DMS153 treated with DMSO at 0.1 percent for 48 hours (cell line): ENCODE data around the gene OR51B4.
"Not testable (repeated sequence)": the region's sequence is repeated elsewhere in the genome, so short reads cannot be mapped to it uniquely, and the experiment has no call there.

Source experiments
- DNase-seq: peaks from one replicate; lab custom pipeline; 2025; ENCODE audit not compliant: unreplicated experiment; lab: John Stamatoyannopoulos, UW

OR51B4 gene

DNA sequence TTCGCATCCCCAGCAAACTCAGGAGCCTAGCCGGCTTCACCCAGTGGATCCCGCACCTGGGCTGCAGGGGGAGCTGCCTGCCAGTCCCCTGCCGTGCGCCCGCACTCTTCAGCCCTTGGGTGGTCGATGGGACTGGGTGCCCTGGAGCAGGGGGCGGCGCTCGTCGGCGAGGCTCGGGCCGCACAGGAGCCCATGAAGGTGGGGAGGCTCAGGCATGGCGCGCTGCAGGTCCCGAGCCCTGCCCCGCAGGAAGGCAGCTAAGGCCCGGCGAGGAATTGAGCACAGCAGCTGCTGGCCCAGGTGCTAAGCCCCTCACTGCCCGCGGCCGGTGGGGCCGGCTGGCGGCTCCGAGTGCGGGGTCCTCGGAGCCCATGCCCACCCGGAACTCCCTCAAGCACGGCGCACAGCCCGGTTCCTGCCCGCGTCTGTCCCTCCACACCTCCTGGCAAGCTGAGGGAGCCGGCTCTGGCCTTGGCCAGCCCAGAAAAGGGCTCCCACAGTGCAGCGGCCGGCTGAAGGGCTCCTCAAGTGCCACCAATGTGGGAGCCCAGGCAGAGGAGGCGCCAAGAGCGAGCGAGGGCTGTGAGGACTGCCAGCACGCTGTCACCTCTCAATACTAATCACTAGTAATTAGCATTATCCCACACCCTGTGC is 7.3 kb downstream of the OR51B4 start:
- DNase-seq = not testable (repeated sequence)

DNA sequence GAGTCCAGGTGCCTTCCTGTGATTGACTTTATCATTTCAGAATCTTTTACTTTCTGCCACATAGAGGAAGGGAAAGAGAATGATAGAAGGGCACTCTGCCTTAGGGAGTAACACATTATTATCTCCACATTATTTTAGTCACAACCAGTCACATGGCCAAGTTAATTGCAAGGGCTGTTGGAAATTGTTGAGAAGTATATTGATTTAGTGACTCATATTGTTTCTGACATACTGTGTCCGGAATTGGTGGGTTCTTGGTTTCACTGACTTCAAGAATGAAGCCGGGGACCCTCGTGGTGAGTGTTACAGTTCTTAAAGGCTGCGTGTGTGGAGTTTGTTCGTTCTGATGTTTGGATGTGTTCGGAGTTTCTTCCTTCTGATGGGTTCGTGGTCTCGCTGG is 8.7 kb downstream of the OR51B4 start:
- no peak for DNase-seq

DNA sequence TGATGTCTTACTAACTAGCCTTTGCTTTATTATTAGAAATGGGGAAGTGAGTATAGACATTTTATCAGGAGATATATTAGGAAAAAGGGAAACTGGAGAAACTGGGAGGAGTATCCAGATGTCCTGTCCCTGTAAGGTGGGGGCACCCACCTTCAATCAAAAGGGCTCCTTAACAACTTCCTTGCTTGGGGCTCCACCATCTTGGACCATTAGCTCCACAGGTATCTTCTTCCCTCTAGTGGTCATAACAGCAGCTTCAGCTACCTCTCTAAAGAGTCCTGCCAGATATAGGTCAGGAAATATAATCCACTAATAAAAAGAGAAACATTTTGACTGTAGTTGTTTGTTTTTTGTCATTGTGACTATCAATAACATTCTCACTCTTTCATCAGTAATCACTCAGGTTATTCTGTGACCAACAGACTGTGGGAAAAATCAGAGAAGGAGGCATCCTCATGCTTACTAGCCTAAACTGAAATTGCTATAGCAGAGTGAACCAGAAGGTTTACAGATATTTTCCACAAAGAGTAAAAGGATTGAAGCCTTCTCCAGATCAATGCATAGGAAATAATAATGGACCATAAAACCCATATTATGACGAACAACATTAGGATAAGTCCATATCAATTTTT is 10.4 kb downstream of the OR51B4 start:
- DNase-seq = no peak

DNA sequence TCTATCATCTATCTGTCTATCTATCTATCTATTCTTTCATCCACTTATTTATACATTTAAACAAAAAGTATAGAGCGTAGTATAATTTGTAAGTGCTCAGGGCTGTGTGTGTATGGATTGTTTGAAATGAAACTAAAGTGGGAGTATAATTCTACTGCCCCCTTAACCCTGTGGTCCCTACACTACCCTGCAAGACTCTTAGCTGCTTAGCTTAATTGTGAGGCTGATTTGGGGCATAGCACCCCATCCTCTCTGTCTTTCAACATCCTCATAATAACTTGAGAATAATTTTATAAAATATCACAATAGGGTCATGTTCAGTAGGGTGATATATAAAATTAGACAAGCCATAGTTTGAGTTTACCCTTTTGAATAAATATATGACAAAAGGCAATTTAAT is 11.6 kb downstream of the OR51B4 start:
- DNase-seq = no peak

DNA sequence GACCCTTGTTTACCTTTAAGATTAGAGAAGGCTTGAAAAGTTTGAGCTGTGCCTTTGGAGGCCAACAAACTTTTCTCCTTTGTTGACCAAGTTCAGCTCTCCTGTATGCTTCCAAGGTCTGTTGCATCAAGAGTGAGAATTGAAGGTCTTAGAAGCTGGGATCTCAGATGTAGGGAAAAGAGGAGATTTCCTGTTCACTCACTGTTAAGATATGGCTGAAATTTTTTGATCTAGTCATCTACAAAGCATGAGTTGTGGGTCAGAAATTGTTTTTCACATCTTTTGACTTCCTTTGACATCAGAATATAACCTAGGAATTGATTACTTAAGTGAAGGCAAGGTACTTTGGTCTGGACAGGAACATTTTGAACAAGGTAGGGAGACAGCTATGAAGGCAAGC is 12.1 kb downstream of the OR51B4 start:
- DNase-seq = no peak

DNA sequence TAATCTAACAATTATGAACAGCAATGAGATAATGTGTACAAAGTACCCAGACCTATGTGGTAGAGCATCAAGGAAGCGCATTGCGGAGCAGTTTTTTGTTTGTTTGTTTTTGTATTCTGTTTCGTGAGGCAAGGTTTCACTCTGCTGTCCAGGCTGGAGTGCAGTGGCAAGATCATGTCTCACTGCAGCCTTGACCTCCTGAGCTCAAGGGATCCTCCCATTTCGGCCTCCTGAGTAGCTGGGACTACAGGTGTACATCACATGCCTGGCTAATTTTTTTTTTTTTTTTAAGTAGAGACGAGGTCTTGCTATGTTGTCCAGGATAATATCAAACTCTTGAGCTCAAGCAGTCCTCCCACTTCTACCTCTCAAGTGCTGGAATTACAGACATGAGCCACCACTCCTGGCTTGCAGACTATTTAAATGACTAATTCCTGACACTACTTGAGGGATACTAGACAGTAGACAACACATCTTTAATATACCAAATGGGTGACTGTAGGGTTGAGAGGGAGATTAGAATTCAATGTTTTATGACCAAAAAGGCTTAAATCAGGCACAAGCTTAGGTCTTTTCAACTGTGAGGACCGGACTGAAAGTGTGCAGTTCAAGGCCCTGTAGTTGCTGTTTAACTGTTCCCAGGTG is 12.7 kb downstream of the OR51B4 start:
- DNase-seq = no peak

DNA sequence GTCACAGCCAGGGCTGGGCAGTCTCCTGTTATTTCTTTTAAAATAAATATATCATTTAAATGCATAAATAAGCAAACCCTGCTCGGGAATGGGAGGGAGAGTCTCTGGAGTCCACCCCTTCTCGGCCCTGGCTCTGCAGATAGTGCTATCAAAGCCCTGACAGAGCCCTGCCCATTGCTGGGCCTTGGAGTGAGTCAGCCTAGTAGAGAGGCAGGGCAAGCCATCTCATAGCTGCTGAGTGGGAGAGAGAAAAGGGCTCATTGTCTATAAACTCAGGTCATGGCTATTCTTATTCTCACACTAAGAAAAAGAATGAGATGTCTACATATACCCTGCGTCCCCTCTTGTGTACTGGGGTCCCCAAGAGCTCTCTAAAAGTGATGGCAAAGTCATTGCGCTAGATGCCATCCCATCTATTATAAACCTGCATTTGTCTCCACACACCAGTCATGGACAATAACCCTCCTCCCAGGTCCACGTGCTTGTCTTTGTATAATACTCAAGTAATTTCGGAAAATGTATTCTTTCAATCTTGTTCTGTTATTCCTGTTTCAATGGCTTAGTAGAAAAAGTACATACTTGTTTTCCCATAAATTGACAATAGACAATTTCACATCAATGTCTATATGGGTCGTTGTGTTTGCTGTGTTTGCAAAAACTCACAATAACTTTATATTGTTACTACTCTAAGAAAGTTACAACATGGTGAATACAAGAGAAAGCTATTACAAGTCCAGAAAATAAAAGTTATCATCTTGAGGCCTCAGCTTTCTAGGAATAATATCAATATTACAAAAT is 13.4 kb downstream of the OR51B4 start:
- no peak for DNase-seq

DNA sequence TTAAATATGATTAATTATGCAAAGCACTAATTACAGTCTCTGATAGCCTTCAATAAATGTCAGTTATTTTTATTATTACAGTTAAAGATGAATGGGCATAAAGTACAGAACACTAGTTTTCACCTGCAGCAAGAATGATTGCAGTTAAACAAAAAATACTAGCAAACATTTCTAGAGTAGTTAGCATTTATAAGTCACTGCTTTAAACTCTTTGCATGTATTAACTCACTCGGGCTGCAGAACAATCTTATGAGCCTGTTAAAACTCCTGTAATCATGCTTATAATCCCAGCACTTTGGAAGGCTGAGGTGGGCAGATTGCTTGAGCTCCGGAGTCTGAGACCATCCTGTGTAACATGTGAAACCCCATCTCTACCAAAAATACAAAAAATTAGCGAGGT is 14.8 kb downstream of the OR51B4 start:
- DNase-seq = no peak

DNA sequence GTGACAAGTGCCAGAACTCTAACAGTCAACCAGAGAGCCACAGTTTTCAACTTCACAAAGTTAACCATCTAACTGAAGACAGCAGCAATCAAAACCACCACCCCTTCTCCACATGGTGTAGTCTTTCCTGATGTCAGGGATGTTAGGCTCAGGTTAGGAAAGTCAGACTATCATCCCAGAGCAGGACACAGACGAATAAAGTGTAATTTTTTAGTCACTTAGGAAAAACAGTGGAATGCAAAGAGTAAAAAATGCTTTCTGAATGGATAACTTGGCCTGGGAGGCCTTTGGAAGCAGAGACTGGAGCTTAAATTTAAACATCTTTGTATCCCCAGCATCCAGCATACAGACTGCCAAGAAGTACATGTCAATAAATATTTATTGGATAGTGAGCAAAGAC is 15.4 kb downstream of the OR51B4 start:
- DNase-seq = no peak

DNA sequence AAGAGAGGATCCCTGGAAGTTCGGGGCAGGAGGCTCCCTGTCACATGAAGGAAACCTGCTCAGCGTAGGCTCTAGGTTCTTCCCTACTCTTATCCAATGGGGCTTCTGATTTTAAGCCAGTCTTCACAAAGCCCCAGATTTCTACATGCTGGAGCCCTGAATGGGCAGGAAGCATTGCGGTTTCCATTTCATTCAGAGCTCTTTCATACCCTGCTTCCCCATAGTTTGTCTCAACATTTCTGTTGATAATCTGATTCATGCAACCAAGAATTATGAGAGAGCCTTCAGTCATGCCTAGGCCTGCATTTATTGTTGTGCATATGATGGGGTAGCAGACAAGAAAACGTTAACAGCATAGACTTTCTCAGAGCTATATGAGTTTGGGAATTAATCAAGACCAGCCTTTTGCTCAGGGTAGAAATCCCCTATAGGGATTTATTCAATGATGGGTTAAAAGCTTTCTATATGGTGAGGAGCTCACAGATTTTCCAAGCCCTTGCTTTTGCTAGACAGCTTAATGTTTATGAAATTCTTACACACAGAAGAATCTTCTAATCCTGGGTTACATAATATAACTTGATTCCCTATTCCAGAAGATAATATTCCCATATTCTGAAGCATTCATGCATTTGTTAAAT is 15.9 kb downstream of the OR51B4 start:
- DNase-seq = no peak

DNA sequence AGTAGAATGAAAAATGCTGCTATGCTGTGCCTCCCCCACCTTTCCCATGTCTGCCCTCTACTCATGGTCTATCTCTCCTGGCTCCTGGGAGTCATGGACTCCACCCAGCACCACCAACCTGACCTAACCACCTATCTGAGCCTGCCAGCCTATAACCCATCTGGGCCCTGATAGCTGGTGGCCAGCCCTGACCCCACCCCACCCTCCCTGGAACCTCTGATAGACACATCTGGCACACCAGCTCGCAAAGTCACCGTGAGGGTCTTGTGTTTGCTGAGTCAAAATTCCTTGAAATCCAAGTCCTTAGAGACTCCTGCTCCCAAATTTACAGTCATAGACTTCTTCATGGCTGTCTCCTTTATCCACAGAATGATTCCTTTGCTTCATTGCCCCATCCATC is 17.1 kb downstream of the OR51B4 start:
- DNase-seq = no peak

DNA sequence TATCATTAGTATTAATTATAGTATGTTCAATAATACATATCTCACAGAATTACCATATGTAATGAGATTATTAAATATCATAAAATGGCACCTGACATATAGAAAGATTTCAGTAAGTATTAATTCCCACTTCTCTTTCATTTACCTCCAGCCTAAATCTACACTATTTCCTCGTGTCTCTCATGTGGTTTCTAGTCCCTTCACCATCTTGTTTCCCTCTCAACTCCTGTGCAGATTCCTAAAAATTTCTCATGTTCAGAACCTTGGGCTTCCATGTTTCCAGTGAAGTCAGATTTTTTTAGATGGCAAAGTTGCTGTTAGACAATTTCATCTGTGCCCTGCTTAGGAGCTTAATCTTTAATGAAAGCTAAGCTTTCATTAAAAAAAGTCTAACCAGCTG is 17.9 kb downstream of the OR51B4 start:
- DNase-seq = no peak

DNA sequence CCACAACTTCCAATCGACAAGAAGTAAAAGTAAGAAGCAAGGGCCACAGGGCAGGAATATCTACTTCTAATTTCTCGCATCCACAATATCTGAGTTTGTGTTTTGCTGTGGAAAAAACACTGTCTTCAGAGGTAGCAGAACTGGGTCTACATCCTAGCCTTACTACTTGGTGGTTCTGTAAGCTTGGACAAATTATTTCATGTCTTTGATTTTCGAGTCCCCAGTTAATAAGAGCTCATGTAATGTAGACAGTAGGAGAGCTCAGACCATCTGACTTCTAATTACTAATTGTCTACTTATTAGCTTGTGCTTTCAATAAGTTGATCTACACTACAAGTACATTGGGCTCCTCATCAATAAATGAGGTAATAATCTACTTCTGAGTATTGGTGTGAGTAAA is 18.7 kb downstream of the OR51B4 start:
- no peak for DNase-seq

DNA sequence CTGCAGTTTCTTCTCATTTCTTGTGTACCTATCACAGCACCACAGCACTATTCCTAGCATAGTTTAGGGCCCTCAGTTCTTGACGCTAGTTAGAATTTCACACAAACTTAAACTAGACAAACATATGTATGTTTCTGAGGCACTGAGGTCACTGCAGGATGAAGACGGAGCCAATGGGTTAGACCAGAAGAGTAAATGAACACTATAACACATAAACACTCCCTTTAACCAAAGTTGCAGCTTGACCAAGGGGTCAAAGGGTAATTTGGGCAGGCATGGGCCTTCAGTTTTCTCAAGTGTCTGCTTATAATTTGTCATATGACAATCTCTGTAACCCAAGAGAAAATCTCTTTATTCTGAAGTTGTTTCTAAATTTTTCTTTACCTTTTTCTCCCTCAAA is 19.1 kb downstream of the OR51B4 start:
- no peak for DNase-seq

DNA sequence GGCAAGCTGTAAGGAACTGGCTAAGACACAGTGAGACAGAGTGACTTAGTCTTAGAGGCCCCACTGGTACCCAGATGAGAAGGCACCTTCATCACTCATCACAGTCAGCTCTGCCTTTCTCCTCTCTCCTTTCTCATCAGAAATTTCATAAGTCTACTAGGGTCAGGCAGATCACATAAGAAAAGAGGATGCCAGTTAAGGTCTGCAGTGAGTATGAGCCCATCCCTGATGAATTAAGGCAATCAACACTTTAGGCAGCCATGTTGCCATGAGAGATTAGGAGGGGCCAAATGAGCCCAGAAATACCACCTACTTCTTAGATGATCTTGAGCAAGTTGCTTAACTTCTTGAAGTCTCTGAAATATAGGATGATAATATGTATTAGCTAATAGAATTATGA is 20.1 kb downstream of the OR51B4 start:
- DNase-seq = no peak

DNA sequence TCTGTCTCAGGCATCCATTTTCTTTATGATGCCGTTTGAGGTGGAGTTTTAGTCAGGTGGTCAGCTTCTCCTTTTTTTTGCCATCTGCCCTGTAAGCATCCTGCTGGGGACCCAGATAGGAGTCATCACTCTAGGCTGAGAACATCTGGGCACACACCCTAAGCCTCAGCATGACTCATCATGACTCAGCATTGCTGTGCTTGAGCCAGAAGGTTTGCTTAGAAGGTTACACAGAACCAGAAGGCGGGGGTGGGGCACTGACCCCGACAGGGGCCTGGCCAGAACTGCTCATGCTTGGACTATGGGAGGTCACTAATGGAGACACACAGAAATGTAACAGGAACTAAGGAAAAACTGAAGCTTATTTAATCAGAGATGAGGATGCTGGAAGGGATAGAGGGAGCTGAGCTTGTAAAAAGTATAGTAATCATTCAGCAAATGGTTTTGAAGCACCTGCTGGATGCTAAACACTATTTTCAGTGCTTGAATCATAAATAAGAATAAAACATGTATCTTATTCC is 21.1 kb downstream of the OR51B4 start:
- no peak for DNase-seq

DNA sequence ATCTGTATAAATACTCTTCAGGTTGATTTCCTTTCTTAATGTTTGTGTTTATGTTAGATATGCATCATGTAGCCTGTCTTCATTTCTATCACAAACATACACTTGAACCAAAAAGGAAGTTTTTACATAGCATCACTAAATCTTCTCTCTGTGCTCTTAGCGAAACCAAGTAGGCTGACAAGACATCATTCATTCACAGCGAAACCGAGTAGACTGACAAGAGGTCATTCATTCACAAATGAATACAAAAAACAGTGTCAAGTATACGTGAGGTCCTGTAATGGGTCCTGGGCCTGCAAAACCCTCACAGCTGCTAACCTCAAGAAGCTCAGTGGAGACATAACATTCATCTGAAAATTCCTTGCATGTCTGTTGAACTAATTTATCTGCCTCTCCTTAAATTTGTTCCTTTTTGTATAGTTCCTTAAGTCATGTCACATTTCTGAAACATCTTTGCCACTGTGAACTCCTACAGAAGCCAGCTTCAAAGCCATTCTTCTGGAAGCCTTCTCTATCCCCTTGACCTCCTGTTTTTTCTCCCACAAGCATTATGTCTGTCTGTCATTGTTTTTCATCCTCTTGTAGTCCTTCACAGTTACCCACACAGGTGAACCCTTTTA is 22.2 kb downstream of the OR51B4 start:
- DNase-seq = no peak

DNA sequence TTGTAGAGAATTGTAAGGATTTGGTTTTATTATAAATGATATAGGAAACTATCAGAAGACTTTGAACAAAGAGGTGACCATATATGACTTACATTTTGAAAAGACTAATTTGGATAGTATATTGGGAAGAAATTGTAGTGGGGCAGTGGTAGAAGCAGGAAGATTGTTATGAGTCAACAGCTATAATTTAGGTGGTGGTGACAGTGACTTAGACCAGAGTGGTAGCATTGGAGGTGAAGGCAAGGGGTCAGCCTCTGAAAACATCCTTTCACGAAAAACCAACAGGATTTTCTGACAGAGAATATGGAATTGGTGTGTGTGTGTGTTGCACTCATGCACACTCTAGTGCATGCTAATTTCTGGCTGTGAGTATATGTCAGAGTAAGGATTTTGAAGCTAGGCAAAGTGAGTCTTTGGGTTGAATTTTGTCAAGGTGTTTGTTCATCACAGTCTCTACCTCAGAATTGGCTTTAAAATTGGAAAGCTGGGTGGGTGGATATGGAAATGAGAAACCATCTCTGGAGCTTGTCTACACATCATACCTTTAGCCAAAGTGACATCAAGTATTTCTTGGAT is 23.9 kb downstream of the OR51B4 start:
- DNase-seq = no peak

DNA sequence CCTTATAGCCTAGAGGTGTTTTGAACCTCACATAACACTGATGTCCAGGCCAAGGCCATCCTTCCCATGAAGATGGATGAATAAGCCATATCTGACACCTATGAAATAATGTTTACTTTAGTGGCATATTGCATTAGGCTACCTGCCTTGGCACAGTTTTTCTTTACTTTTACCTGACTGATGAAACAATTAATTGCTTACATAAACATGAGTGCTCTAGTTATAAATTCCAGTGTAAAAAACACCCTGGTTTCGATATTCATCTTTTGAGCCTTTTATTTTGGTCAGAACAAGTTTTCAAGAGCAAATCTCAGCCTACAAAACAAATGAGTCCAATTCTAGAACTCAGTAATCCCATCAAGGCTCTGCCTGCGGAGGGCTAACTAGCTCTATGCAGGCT is 25.0 kb downstream of the OR51B4 start:
- no peak for DNase-seq

DNA sequence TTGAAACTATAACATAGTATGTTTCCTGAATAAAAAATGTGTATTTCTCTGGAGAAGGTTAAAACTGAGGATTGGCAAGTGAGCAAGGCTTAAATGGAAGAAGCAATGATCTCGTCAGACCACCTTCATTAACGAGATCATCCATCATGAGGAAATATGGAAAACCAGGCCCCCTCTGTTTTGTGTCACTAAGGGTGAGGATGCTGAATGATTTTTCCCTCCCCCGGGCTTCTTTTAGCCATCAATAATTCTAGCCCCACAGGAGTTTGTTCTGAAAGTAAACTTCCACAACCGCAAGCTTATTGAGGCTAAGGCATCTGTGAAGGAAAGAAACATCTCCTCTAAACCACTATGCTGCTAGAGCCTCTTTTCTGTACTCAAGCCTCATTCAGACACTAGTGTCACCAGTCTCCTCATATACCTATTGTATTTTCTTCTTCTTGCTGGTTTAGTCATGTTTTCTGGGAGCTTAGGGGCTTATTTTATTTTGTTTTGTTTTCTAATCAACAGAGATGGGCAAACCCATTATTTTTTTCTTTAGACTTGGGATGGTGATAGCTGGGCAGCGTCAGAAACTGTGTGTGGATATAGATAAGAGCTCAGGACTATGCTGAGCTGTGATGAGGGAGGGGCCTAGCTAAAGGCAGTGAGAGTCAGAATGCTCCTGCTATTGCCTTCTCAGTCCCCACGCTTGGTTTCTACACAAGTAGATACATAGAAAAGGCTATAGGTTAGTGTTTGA is 26.2 kb downstream of the OR51B4 start:
- no peak for DNase-seq
